HG03520 (cell line): Measurements from ENCODE around the gene SART3.
"Not testable (repeated sequence)": the region's sequence is repeated elsewhere in the genome, so short reads cannot be mapped to it uniquely, and the experiment has no call there.

ENCODE experiments used
- ATAC-seq: cut with Tn5 transposase; IDR thresholded peaks from one replicate; pipeline ENCODE4 v1.9.1; 2021; ENCODE audit warnings: mild to moderate bottlenecking, moderate library complexity; ENCODE audit not compliant: unreplicated experiment

Gene SART3

DNA sequence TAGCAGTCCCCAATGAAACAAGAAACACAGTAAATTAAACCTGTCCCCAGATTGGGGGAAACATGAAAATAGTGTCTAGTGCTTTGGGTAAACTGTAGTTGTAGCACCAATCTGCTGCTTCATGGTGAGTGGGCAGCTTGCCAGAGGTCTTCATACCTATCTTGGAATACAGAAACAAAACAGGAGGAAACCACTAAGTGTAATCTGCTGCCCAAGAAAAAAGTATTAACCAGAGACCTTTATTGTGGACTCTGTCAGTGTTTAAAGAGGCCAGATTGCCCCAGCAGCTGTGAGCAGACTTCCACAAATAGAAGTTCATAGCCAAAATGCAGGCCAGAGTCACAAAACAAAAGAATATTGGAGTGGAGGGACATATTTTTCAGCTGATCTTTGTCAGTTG lies 3.8 kb upstream of the SART3 start:
- no peak for ATAC-seq

- no peak for ATAC-seq
These were observed 2.8 kb upstream of the SART3 start for GRCh38 chr12:108563804-108564151.

DNA sequence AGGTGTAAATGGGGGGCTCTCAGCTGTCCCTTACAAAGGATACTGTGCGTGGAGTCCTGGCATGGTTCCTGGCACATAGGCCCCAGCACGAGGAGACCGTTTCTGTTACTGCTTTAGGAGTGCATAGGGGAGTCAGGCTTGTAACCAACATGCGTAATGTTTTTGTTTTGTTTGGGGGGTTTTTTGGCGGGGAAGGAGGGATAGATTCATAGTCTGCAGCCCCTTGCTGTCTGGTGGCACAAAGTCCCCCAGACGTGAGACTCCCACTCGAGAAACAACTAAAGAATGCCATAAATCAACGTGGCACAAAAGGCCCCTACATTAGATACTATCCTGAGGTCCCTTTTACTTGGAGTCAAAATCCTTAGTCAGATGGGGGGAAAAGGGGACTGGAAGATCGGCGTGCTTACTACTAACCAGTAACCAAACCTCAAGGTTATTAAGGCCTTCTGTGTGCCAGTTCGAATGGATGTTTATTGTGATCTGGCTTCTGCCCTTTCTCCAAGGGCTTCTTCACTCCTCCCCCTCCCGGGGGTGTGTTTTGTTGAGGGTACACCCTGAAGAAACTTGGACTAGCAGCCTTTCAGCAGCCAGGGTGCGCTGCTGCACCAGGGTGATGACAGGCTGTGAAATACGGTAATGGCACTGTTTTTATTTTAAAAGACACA lies 2.3 kb upstream of the SART3 start:
- peak; percentile 36 for ATAC-seq

- ATAC-seq = peak; percentile 50
These were observed 1.6 kb upstream of the SART3 start, which contains the start of gene ISCU for GRCh38 chr12:108562348-108563135. Gene ISCU (plus strand): TSS chr12:108562596. CDS start chr12:108562623, 27 bp downstream.

- no peak for ATAC-seq
These were observed 927 bp upstream of the SART3 start for GRCh38 chr12:108561852-108562347.

GRCh38 chr12:108560321-108560721 lies 652 bp downstream of the SART3 start:
- ATAC-seq = no peak

DNA sequence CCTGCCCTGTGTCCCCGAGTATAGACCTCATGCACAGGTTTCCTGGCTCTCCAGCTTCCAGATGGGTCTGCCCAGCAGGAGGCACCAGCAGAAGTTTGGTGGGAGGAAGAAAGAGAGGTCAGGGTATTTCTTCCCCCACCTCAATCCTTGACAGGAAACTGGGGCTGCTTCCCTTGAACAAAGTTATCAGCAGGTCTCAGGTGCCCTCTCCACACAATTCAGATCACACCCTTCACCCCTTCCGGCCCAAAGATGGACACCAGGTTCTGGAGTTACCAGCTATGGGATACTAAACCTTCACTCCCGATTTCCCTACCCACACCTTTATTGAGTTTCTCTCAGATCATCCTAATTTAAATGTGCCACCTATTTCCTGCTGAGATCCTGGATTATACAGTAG lies 1.2 kb downstream of the SART3 start:
- ATAC-seq = no peak

GRCh38 chr12:108559007-108559655 lies 1.8 kb downstream of the SART3 start:
- no peak for ATAC-seq

GRCh38 chr12:108555383-108555782 lies 5.6 kb downstream of the SART3 start:
- not testable (repeated sequence) for ATAC-seq

GRCh38 chr12:108553799-108554198 lies 7.2 kb downstream of the SART3 start:
- ATAC-seq = no peak

DNA sequence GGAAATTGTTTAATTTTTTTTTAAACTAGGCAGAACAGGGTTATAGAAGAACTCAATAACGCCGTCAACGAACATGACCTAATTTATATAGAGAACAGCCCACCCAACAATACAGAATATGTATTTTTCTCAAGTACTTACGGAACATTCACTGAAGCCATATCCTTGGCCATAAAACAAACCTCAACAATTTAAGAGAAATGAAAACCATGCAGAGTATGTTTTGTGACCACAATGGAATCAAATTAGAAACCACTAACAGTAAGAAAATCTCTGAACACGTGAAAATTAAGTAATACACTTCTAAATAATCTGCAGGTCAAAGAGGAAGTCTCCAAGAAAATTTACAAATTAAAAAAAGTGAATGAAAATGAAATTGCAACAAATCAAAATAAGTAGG lies 9.4 kb downstream of the SART3 start:
- ATAC-seq = no peak

GRCh38 chr12:108548954-108549521 lies 11.9 kb downstream of the SART3 start:
- ATAC-seq = no peak

- no peak for ATAC-seq
These were observed 13.3 kb downstream of the SART3 start for GRCh38 chr12:108547686-108548085.

- no peak for ATAC-seq
These were observed 17.3 kb downstream of the SART3 start for GRCh38 chr12:108543652-108544051.

GRCh38 chr12:108542320-108542719 lies 18.7 kb downstream of the SART3 start:
- no peak for ATAC-seq

GRCh38 chr12:108538616-108539195 lies 22.3 kb downstream of the SART3 start:
- ATAC-seq = no peak

- no peak for ATAC-seq
These were observed 22.8 kb downstream of the SART3 start for GRCh38 chr12:108538146-108538545.

DNA sequence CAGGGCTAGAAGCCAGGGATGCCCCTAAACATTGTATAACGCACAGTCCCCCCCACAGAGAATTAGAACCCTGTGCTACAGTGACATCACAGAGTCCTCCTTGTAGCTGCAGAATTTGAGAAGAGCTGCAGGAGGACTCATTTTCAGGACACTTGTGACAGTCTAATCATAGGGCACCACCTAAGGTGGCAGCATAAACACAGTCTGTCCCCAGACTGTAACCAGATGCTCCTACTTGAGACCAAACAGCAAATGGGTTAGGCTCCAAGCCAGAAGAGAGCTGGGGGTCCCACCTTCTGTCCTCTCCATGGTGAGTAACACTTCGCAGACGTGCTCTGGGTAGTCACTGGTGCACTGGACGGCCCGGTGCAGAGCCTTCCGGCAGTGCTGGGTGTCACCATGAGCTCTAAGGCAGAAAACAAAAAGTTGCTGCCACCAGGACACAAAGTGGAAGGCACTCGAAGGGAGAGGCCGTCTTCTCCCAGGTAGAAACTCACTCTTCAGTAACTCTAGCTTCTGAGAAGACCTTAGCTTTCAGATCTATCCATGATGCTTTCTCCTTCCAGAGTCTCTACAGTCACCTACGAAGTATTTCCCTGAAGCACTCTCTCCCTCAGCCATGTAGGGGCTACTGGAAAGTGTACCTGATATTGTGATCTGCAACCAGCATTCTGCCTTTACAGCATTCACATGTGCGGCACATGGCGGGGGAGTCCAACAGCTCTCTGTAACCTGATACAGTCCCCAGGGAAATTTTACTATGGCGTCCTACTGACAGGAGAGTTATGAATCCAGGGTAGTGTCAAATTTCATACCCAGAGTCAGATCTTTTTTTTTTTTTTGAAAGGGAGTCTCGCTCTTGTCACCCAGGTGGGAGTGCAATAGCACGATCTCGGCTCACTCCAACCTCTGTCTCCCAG lies 28.8 kb downstream of the SART3 start:
- no peak for ATAC-seq

GRCh38 chr12:108530161-108530560 lies 30.8 kb downstream of the SART3 start:
- no peak for ATAC-seq

DNA sequence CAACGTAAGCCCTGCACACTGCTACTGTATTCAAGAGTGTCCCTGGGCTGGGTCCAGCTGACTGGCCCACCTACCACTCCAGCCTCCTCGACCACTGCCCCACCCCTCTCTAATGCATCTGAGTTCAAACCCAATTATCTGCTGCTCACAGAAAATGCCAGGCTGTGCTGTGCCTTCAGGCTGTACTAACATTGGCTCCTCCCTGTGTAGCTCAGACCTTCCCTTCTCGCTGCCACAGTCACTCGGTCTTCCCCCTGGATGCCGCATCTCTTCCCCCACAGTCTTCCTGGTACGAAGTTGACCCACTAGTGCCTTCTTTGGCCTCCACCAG lies 33.8 kb downstream of the SART3 start:
- no peak for ATAC-seq
